Endothelial cell of umbilical vein (primary cell): Measurements from ENCODE around the gene SPNS2.

Experiments
- EZH2 ChIP-seq: IDR thresholded peaks from 2 replicates; pipeline ENCODE4 v1.6.1; 2012; ENCODE audit warnings: borderline replicate concordance, low read depth, mild to moderate bottlenecking, moderate library complexity, low read length, inconsistent platforms; ENCODE audit not compliant: severe bottlenecking
- FOS ChIP-seq: IDR thresholded peaks from 2 replicates; pipeline ENCODE4 v1.6.1; 2011; ENCODE audit warnings: mild to moderate bottlenecking, low read length, moderate library complexity, borderline replicate concordance; ENCODE audit not compliant: insufficient read depth
- GATA2 ChIP-seq: IDR thresholded peaks from 2 replicates; pipeline ENCODE4 v1.7.0; 2011; ENCODE audit warnings: low read depth, mild to moderate bottlenecking, moderate library complexity, mixed read lengths, low read length; ENCODE audit not compliant: insufficient read length, insufficient read depth
- JUN ChIP-seq: IDR thresholded peaks from 2 replicates; pipeline ENCODE4 v1.6.1; 2011; ENCODE audit warnings: borderline replicate concordance, low read depth; ENCODE audit not compliant: insufficient read length, insufficient read depth
- POLR2A ChIP-seq: IDR thresholded peaks from 2 replicates; pipeline ENCODE4 v1.6.1; 2012; ENCODE audit warnings: low read depth, mild to moderate bottlenecking, control low read depth, low read length
- POLR2AphosphoS5 ChIP-seq: IDR thresholded peaks from 2 replicates; pipeline ENCODE4 v1.6.1; 2012; ENCODE audit warnings: low read depth, mild to moderate bottlenecking, control low read depth, low read length, moderate library complexity; ENCODE audit not compliant: insufficient read depth
- TF ChIP-seq, protein P1 (sequence below), 2 donors: IDR thresholded peaks; 1 replicate in 1 of 2; 2 replicates in 1 of 2; pipeline ENCODE4 v1.5.1; 2011; ENCODE audit warnings: low read length in 2 of 2, mild to moderate bottlenecking in 2 of 2, moderate library complexity in 2 of 2, control low read depth in 1 of 2, inconsistent platforms in 1 of 2, low read depth in 1 of 2; ENCODE audit not compliant: insufficient read depth in 1 of 2; ENCODE audit errors: extremely low read depth in 1 of 2

DNA sequence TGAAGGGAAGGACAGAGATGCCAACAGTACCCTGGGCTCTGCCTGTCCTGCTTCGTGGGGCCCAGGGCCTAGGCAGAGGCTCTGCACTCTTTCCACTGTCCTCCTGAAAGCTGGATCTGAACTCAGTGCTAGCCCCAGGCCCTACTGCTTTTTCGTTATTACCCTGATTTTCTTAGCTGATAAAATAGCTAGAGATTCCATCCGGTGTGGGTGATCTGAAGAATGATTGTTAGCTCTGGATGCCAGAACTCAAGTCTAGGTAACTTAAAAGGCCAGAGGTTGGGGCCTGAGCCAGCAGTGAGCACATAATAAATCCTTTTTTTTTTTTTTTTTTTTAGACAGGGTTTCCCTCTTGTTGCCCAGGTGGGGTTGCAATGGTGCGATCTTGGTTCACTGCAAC is 58.3 kb downstream of the SPNS2 start:
- TF ChIP-seq, protein P1, sequence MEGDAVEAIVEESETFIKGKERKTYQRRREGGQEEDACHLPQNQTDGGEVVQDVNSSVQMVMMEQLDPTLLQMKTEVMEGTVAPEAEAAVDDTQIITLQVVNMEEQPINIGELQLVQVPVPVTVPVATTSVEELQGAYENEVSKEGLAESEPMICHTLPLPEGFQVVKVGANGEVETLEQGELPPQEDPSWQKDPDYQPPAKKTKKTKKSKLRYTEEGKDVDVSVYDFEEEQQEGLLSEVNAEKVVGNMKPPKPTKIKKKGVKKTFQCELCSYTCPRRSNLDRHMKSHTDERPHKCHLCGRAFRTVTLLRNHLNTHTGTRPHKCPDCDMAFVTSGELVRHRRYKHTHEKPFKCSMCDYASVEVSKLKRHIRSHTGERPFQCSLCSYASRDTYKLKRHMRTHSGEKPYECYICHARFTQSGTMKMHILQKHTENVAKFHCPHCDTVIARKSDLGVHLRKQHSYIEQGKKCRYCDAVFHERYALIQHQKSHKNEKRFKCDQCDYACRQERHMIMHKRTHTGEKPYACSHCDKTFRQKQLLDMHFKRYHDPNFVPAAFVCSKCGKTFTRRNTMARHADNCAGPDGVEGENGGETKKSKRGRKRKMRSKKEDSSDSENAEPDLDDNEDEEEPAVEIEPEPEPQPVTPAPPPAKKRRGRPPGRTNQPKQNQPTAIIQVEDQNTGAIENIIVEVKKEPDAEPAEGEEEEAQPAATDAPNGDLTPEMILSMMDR (IDR thresholded peaks at IDR 0.05; ENCODE audit: extremely low read depth in 1 of 2, insufficient read depth in 1 of 2, low read depth in 1 of 2, low read length in 2 of 2) = no peak
- TF ChIP-seq POLR2AphosphoS5 (no peak), POLR2A (no peak), FOS (no peak), GATA2 (no peak), JUN (no peak), EZH2 (no peak)
